Measurements from ENCODE around the gene CD200R1. TPM values are rescaled to one million over a fixed set of nuclear protein-coding genes. Genes with fewer than 3 reads are reported as not detected.

Gene CD200R1
- total and polyA plus RNA-seq, 2 of the 8 experiments (the other 6 are each of a cell fraction or from before 2014, with no cell fraction given) = 0.02 TPM; not detected in 1

GRCh38 chr3:112965656-112966055 lies 9.2 kb downstream of the CD200R1 start:
- H3K27me3 ChIP-seq (replicated peaks in 1 of 4; ENCODE audit: control insufficient read depth in 3 of 4, extremely low read depth in 1 of 4, insufficient read depth in 3 of 4, low read length in 3 of 4) = no peaks in the 10 kb centered on the region
- H3K18ac ChIP-seq (ENCODE audit: extremely low read depth, low read length) = no peak overlapping the region
- no peaks in the 10 kb centered on the region for H3K79me1 ChIP-seq (ENCODE audit: low read depth, low read length)
- no peak overlapping the region for H3K56ac ChIP-seq (replicated peaks; ENCODE audit: insufficient read length, low read depth, low read length)
- no peak for FAIRE-seq
- no peaks in the 10 kb centered on the region for H3K79me2 ChIP-seq (ENCODE audit: control insufficient read depth in 1 of 2, insufficient read depth in 2 of 2, low read length in 2 of 2)
- peaks cover 10 to 13% of the 10 kb centered on the region in 2 experiments for H3K9me3 ChIP-seq (ENCODE audit: insufficient read depth in 2 of 2, low read depth in 1 of 2, low read length in 1 of 2)
- no peak for TF ChIP-seq USF2 (IDR thresholded peaks at IDR 0.05; ENCODE audit: low read length)
- TF ChIP-seq YY1 (IDR thresholded peaks at IDR 0.05; ENCODE audit: low read depth, low read length) = no peak
- no peak for TF ChIP-seq CHD1 (IDR thresholded peaks at IDR 0.05; ENCODE audit: low read depth, low read length)
- TF ChIP-seq JUND (IDR thresholded peaks at IDR 0.05; ENCODE audit: low read length) = no peak
- no peak for TF ChIP-seq ATF2 (IDR thresholded peaks at IDR 0.05; ENCODE audit: low read length)
- no peak overlapping the region for H3K14ac ChIP-seq (ENCODE audit: insufficient read length)
- no peak overlapping the region for H2BK5ac ChIP-seq (ENCODE audit: low read depth, low read length)
- H3K4me3 ChIP-seq (ENCODE audit: extremely low read depth in 1 of 4, insufficient read depth in 2 of 4, low read depth in 3 of 4, low read length in 4 of 4) = no peak overlapping the region
- no peak overlapping the region for H2AK5ac ChIP-seq (ENCODE audit: low read depth, low read length)
- no peak overlapping the region for H2BK20ac ChIP-seq (ENCODE audit: low read length)
- no peaks in the 10 kb centered on the region for H4K20me1 ChIP-seq (replicated peaks in 1 of 2; ENCODE audit: control insufficient read depth in 1 of 2, insufficient read depth in 2 of 2, low read length in 2 of 2)
- H3K9ac ChIP-seq (replicated peaks in 1 of 4; ENCODE audit: extremely low read depth in 1 of 4, low read depth in 3 of 4, low read length in 3 of 4) = no peak overlapping the region
- ChIA-PET POLR2A (ENCODE audit: partially characterized antibody) (no interaction called here), CTCF (ENCODE audit: partially characterized antibody) (interaction anchor here (1.0 to 2.1 kb wide), 5 partner anchors 13 to 322 kb away, joined by 3 to 5 read pairs (median 3); no protein-coding TSS in a partner anchor)
- H2BK12ac ChIP-seq (ENCODE audit: low read depth, low read length) = no peak overlapping the region
- H4K5ac ChIP-seq (ENCODE audit: insufficient read length, low read depth, low read length) = no peak overlapping the region
- H3K4ac ChIP-seq (replicated peaks; ENCODE audit: insufficient read length, low read depth, low read length) = no peak overlapping the region
- H3K23ac ChIP-seq (ENCODE audit: insufficient read length) = no peak overlapping the region
- no peaks in the 10 kb centered on the region for H3K4me1 ChIP-seq (replicated peaks in 1 of 4; ENCODE audit: control insufficient read depth in 3 of 4, insufficient read depth in 4 of 4, low read length in 3 of 4)
- H2BK15ac ChIP-seq (ENCODE audit: low read length) = no peak overlapping the region
- no peaks in the 10 kb centered on the region; a peak in 1 of 8 replicates for H3K36me3 ChIP-seq (ENCODE audit: control insufficient read depth in 2 of 4, insufficient read depth in 4 of 4, low read length in 3 of 4)
- no peak overlapping the region for H4K91ac ChIP-seq (replicated peaks; ENCODE audit: insufficient read length, low read length)
- H3K23me2 ChIP-seq (ENCODE audit: low read depth, low read length) = no peaks in the 10 kb centered on the region
- H2AFZ ChIP-seq (ENCODE audit: low read length) = no peak overlapping the region
- no peak overlapping the region for H3K27ac ChIP-seq (ENCODE audit: low read depth, low read length)
- DNase-seq (ENCODE audit: low read depth in 1 of 2, low spot score in 2 of 2) = no peak
- no peak overlapping the region for H3K4me2 ChIP-seq (ENCODE audit: insufficient read depth in 1 of 2, low read depth in 2 of 2, low read length in 2 of 2)
- no peak overlapping the region for H4K8ac ChIP-seq (ENCODE audit: extremely low read depth, insufficient read depth, low read length)
- 90% methylated on average over 6 of the region's 6 CpGs; no CpG with 5 or more reads in 1 of the 2 experiments for WGBS, 2 experiments (ENCODE audit: extremely low coverage in 1 of 2, insufficient coverage in 1 of 2, insufficient read length in 1 of 2, insufficient replicate concordance in 2 of 2, low coverage in 1 of 2, low lambda C conversion rate in 2 of 2, missing lambda C conversion rate in 1 of 2)
- no peak overlapping the region for H2BK120ac ChIP-seq (replicated peaks; ENCODE audit: low read depth, low read length)
